Measurements from ENCODE around the gene SLC29A2. TPM values are rescaled to one million over a fixed set of nuclear protein-coding genes. Genes with fewer than 3 reads are reported as not detected.

Gene SLC29A2
- polyA plus RNA-seq, 1 of the 3 experiments (the other 2 are of a cell fraction) = 3.2 TPM

GRCh38 chr11:66418168-66418985, 46.8 kb upstream of the SLC29A2 start:
- Histone ChIP-seq H3K36me3 (replicated peaks in 1 of 2; ENCODE audit: control insufficient read depth in 1 of 2, insufficient read depth in 2 of 2, low read length in 1 of 2) (no peaks in the 10 kb centered on the region), H3F3A (replicated peaks; ENCODE audit: insufficient read depth) (peaks cover 21% of the 10 kb centered on the region), H3K27me3 (ENCODE audit: insufficient read depth) (peaks cover 33% of the 10 kb centered on the region), H3K9me2 (no peaks in the 10 kb centered on the region), H3K79me2 (ENCODE audit: insufficient read depth) (no peaks in the 10 kb centered on the region), H3K4me1 (ENCODE audit: control insufficient read depth in 1 of 2, insufficient read depth in 2 of 2, low read depth in 1 of 2, low read length in 1 of 2) (peaks cover 4 to 14% of the 10 kb centered on the region in 2 experiments; a peak in 2 of 4 replicates), H3K4me3 (ENCODE audit: low read depth in 2 of 2, low read length in 1 of 2) (no peak overlapping the region), H3K27ac (ENCODE audit: low read depth in 2 of 2, low read length in 1 of 2) (peak overlapping the region in 1 of 2 experiments; percentile 53; a peak in 1 of 4 replicates), H4K20me1 (ENCODE audit: insufficient read depth) (peaks cover 32% of the 10 kb centered on the region), H2AFZ (ENCODE audit: low read depth) (no peak overlapping the region), H3K4me2 (peak overlapping the region; percentile 63; the same call in 1 of the 2 replicates), H3K9me3 (no peaks in the 10 kb centered on the region), H3K9ac (no peak overlapping the region)
- CTCF ChIA-PET = interaction anchor here (0.8 to 22.6 kb wide), 18 partner anchors 4 to 416 kb away, joined by 3 to 617 read pairs (median 5); partner anchors contain the start of genes CTSF, MRPL11, NPAS4 and RBM4B
- POLR2A ChIA-PET = interaction anchor here (0.5 kb wide), 1 partner anchor 294 kb away, joined by 4 read pairs; no protein-coding TSS in a partner anchor
- 48% methylated on average over 15 of the region's 16 CpGs for WGBS (ENCODE audit: low lambda C conversion rate)
- DNase-seq = peak; percentile 85
- no peak for TF ChIP-seq GABPA (IDR thresholded peaks at IDR 0.05; ENCODE audit: low read depth)
- no peak for TF ChIP-seq MXI1 (IDR thresholded peaks at IDR 0.05; ENCODE audit: low read depth, low read length)
- TF ChIP-seq TEAD4 (IDR thresholded peaks at IDR 0.05; ENCODE audit: borderline replicate concordance, insufficient read depth) = 0 out of 2 replicates have a peak, but pooled peaks have one; percentile 33
- no peak for TF ChIP-seq CHD2 (IDR thresholded peaks at IDR 0.05; ENCODE audit: low read length, partially characterized antibody)
- TF ChIP-seq TCF12 (IDR thresholded peaks at IDR 0.05) = peak; percentile 64
- no peak for TF ChIP-seq USF2 (IDR thresholded peaks at IDR 0.05; ENCODE audit: borderline replicate concordance, low read depth, low read length)
- peak; percentile 83 for TF ChIP-seq NFIC (IDR thresholded peaks at IDR 0.05; ENCODE audit: borderline replicate concordance)
- TF ChIP-seq ZBTB33 (IDR thresholded peaks at IDR 0.05; ENCODE audit: borderline replicate concordance, low read depth) = no peak
- TF ChIP-seq MEF2A (IDR thresholded peaks at IDR 0.05; ENCODE audit: borderline replicate concordance, low read depth) = peak; percentile 100
- no peak for TF ChIP-seq SIN3A (IDR thresholded peaks at IDR 0.05; ENCODE audit: borderline replicate concordance, low read depth, low read length)
- no peak for TF ChIP-seq IRF3 (IDR thresholded peaks at IDR 0.05; ENCODE audit: low read depth, low read length)
- TF ChIP-seq FOSL2 (IDR thresholded peaks at IDR 0.05; ENCODE audit: borderline replicate concordance, low read depth) = peak; percentile 100
- TF ChIP-seq RXRA (IDR thresholded peaks at IDR 0.05; ENCODE audit: borderline replicate concordance, low read depth) = peak; percentile 72; the same call in 1 of the 2 replicates
- no peak for TF ChIP-seq NRF1 (IDR thresholded peaks at IDR 0.05; ENCODE audit: low read depth, low read length)
- TF ChIP-seq FOXJ3 (CRISPR knock-in tag; IDR thresholded peaks at IDR 0.05) = no peak
- peak; percentile 98 for TF ChIP-seq REST (IDR thresholded peaks at IDR 0.05; ENCODE audit: low read depth, low read length)
- no peak for TF ChIP-seq GATA2 (CRISPR knock-in tag; IDR thresholded peaks at IDR 0.05)
- TF ChIP-seq FOXM1 (IDR thresholded peaks at IDR 0.05; ENCODE audit: low read depth) = no peak
- no peak for TF ChIP-seq RCOR1 (IDR thresholded peaks at IDR 0.05; ENCODE audit: low read length)
- TF ChIP-seq MAX (IDR thresholded peaks at IDR 0.05; ENCODE audit: low read depth) = peak; percentile 37; the same call in 1 of the 2 replicates
- TF ChIP-seq JUND (IDR thresholded peaks at IDR 0.05) = peak; percentile 99
- TF ChIP-seq PBX3 (IDR thresholded peaks at IDR 0.05) = peak; percentile 31
- no peak for TF ChIP-seq ELF1 (IDR thresholded peaks at IDR 0.05)
- TF ChIP-seq POLR2AphosphoS5 (IDR thresholded peaks at IDR 0.05; ENCODE audit: low read depth, low read length) = peak; percentile 70; the same call in 1 of the 2 replicates

Data from SK-N-SH (cell line).